NCI-H1417 (cell line): ENCODE measurements around the gene GHDC.
A peak's percentile ranks its signal among the peaks of the same experiment; 100 is the strongest.
"Not testable (repeated sequence)": the region's sequence is repeated elsewhere in the genome, so short reads cannot be mapped to it uniquely, and the experiment has no call there.

Source experiments
- DNase-seq, 3 experiments: peaks; one replicate each; lab custom pipeline; 2025; lab: John Stamatoyannopoulos, UW

Gene GHDC

DNA sequence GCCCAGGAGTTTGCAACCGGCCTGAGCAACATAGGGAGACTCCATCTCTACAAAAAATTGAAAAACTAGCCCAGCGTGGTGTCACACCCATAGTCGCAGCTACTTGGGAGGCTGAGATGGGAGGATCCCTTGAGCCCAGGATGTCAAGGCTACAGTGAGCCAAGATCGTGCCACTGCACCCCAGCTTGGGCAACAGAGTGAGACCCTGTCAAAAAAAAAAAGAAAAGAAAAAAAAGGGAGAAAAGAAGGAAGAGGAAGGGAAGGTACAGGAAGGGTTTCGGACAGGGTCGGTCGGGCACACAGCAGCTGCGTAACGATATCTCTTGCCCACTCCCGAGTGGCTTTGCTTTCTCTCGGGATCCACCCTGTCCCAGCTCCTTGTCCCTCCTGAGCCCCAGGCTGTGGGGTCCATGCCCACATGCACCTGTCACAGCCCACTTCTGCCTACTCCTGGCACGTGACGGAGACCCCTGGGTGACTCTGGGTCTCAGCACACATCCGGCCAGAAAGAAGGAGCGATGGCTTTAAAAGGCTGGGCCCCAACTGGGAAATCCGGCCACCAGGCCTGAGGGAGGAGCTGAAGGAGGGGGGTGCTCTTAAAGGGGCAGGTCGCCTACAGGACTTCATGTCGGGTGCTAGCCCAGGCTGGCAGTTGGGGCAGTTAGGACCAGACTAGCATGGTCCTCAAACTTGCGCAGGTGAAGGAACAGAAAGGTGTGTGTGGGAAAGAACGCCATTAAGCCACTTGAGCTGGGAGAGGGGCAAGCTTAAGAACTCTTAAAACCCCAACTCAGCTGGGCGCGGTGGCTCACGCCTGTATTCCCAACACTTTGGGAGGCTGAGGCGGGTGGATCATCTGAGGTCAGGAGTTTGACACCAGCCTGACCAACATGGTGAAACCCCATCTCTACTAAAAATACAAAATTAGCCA, at the start of gene GHDC:
GHDC (minus strand) TSS at position 526 of the 931 bp plus-strand sequence. CDS start 913 bp downstream, outside the sequence.
- DNase-seq, result peak; percentile 75 to 86 (median 83)

GRCh38 chr17:42243493-42243982, 49.2 kb upstream of the GHDC start:
- no peak for DNase-seq

DNA sequence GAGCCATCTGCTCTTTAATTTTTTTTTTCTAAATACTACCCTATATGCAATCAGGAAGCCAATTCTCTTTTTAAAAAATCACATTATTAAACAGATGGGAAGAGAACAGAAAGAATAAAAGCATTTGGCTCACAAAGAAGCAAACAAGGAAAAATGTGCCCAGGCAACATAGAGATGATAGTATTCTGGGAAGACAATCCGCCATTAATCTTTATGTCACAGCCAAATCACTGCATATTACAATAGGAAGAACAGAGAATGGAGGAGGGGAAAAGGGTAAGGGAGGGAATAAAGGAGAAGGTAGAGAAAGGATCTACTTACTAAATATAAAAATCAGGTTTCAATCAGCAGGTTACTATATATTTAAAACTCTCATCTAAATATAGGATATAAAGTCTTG, 47.6 kb upstream of the GHDC start:
- no peak for DNase-seq

DNA sequence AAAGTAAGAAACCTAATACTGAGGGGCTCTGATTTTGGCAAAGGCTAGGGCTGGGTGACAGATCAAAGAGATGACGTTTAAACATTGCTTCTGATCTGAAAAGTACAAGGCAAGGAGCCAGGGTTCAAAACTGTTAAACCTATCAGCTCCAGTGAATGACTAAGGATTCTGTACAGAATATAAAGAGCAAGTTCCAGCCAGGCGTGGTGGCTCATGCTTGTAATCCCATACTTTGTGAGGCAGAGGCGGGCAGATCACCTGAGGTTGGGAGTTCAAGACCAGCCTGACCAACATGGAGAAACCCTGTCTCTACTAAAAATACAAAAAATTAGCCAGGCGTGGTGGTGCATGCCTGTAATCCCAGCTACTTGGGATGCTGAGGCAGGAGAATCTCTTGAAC, 46.6 kb upstream of the GHDC start:
- not testable (repeated sequence) for DNase-seq

GRCh38 chr17:42240201-42240600, 45.9 kb upstream of the GHDC start:
- DNase-seq, result no peak

- DNase-seq, result not testable (repeated sequence)
Measured at GRCh38 chr17:42239576-42239975, 45.3 kb upstream of the GHDC start.

DNA sequence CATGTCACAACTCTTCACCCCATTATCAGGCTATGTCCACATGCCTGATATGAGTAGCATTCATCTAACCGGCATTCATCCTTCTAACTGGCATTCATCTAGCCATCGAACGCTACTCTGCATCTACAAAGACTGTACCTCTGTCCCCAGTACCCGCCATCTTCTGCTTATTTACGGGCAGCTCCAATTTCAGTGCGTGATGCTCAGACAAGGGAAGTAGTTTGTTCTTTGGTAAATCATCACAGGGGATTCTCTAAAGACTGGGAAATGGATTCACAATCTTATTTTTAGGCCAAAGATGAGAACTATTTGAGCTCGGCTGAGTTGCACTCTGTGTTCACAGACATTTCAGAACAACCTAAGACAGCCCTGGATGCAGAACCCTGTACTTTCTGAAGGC, 42.5 kb upstream of the GHDC start:
- no peak for DNase-seq

DNA sequence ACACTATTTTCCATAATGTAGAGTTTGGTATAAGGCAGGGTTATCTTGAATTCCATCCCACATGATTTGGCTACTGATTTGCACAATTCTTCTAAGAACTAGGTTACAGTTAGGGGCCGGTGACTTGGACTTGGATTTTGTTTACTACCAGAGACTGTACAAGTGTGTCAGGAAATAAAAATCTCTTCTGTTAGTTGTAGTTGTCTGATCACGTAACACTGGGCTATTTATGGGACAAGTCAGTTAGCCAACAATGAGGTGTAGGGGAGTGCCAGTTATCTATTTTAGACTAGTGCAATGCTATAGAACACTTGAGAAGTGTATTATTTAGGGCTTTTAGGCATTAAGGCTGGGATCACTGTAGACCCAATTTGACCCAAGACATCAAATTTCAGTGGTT, 39.7 kb upstream of the GHDC start:
- no peak for DNase-seq

DNA sequence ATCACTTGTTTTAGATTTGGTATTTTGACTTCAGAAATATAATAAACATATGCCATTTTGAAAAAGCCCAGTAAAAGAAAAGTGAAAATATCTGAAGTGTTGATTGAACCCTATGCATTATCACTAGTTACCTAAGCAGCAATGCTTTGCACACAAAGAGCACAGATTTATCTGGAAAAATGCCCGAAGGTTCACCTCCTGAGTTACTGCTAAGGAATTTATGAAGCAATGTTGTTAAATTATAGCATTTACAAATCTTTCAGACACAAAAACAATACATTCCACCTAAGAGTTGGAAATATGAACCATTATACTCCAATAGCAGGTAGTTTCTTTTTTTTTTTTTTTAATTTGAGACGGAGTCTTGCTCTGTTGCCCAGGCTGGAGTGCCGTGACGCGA, 38.9 kb upstream of the GHDC start:
- no peak for DNase-seq

DNA sequence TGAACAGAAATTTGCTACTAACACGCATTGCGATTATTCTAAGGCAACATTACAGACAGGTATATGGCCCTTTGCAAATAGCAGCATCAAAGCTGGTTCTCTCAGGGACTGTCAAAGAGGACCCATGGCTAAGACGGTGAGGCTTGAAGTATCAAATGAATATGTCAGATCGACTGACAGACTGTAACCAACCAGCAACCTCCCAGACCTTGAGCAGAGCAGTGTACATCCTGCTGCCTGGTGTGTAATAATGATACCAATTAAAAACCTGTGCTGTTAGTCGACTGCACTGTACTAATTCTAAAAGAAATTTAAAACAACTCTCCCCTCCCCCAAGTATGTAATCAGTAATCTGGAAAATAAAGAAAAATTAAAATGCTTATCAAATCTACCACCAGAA, 35.9 kb upstream of the GHDC start:
- DNase-seq, result peak in 1 of 3 experiments; percentile 18

GRCh38 chr17:42227849-42228700, 33.8 kb upstream of the GHDC start:
- no peak for DNase-seq

DNA sequence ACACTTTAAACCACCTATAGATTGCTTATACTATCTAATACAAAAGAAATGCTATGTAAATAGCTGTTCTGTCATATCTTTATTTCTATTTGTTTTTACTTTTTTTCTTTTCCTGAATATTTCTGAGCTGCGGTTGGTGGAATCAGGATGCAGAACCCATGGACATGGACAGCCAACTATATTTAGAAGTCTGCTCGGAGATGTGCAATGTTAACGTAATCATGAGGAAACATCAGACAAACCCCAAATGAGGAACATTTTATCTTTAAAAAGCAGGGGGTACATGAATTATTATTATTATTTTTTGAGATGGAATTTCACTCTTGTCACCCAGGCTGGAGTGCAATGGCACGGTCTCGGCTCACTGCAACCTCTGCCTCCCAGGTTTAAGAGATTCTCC, 31.4 kb upstream of the GHDC start:
- no peak for DNase-seq

DNA sequence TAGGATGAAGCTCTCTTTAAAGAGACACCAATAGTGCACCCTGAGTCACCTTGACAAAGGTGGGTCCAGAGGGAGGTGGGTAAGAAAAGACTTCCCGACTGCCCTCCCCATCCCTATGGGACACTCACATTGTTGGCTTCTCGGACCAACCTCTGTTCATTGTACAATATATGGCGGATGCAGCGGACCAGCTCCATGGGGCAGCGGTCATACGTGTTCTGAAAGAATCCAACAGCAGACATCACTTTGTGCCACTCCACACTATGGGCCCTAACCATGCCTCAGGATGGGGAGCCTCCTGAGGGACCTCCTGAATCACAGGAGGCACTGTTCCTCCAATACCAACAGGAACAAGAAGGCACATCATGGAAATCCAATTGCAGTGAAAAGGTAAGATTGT, 30.4 kb upstream of the GHDC start:
- DNase-seq, result no peak

GRCh38 chr17:42221886-42222745, 27.8 kb upstream of the GHDC start:
- DNase-seq, result peak; percentile 7 to 35 (median 16)

DNA sequence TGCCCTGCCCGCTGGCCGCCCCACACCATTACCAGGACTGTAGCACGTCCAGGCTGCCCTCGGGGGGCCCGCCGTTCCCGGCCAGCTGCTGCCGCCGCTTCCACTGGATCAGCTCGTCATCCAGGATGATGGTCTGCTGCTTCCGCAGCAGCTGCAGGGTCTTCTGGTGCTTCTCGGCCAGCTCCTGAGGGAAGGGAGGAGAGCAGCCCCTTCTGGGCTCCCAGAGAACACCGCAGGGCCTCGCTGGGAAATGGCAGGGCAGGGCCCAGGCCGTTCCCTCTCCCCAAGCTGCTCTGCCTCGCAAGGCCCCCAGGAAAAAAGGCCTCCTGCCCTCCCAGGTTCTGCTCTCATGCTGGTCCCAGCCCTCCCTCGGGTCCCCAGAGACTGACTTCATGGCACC, 25.0 kb upstream of the GHDC start:
- not testable (repeated sequence) for DNase-seq

DNA sequence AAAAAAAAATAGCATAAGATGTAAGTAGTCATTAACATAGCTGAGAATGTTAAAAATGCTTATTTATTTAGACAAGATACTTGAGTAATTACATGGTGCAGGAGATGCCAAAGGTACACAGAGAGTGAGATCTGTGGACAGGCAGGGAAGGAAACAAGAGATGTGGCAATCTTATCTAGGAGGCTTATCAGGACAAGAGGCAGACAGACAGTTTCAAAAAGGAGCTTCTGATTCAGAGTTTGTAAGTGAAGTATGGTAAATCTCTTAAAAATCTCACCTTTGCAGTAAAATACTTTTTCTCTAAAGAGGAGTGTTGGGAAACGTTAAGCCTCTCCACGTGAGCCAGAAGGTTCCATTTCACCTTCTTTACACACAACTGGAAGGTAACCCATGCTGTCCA, 19.9 kb upstream of the GHDC start:
- DNase-seq, result no peak

DNA sequence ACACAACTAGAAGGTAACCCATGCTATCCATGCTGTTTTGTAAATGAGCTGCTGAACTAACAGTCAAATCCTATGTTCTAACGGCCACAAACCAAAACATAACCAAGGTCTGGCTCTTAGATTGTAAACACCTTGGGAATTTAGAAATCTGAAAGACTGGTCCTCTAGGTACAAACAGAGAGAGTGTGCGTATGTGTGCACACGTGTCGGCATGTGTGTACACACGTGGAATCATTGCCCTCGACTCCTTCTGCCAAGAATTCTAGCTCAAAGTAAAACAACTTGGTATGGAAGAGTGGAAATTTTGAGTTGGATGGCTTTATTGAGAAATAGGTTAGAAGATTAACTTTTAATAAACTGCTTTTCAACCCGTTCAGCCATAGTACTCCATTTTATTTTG, 18.1 kb upstream of the GHDC start:
- no peak for DNase-seq

DNA sequence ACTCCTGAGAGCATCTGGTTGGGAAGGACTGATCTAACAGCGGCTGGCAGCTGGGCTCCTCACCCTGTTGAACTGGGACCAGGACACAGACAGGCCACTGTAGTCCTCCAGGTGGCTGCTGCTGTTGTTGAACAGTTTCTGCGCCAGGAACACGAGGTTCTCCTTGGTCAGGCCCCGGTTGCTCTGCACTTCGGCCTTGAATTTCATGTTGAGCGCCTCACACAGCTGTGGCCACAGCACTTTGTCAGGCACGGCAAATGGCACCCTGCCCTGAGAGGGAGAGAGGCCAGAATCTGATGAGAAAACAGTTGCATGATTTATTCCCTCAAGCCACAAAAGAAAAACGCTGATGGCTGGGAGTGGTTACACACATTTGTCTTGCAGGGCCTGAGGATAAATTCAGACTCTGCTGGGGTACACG, 17.6 kb upstream of the GHDC start:
- DNase-seq, result not testable (repeated sequence)

GRCh38 chr17:42210046-42210445, 15.8 kb upstream of the GHDC start:
- no peak for DNase-seq

DNA sequence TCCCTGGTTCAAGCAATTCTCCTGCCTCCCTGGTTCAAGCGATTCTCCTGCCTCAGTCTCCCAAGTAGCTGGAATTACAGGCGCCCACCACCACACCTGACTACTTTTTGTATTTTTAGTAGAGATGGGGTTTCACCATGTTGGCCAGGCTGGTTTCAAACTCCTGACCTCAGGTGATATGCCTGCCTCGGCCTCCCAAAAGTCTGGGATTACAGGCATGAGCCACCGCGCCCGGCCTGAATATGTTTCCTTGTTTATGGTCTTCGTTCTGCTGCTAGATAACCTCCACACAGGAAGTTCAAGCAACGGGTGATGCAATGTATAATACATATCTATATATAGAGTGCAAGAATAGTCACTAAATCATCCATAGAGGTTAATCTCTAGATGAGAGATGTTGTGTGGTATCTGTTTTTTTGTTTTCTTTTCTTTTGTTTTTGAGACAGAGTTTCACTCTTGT, 11.9 kb upstream of the GHDC start:
- not testable (repeated sequence) for DNase-seq

GRCh38 chr17:42203354-42203753, 9.1 kb upstream of the GHDC start:
- DNase-seq, result no peak

DNA sequence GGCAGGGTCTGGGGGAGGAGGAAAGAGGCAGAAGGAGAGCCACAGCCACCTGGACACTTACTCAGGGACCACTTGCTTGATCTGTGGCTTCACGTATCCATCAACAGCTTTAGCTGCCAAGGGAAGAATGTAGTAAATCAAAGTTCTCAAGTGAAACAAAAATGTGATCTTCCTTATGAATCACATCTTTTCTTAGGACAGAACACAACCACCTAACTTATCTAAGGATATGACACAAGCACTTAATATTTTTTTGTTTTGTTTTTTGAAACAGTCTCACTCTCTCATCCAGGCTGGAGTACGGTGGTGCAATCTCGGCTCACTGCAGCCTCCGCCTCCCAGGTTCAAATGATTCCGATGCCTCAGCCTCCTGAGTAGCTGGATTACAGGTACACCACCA, 8.4 kb upstream of the GHDC start:
- no peak for DNase-seq
